HepG2 (cell line): Measurements from ENCODE around the gene LRRC74A. TPM values are rescaled to one million over a fixed set of nuclear protein-coding genes. Genes with fewer than 3 reads are reported as not detected.

Source experiments
- CEBPG ChIP-seq: IDR thresholded peaks from 2 replicates; pipeline ENCODE4 v1.6.1; 2016
- HDAC1 ChIP-seq: sonication (generic); formaldehyde crosslinking; IDR thresholded peaks from 2 replicates; pipeline ENCODE4 v1.5.1; 2020; ENCODE audit warnings: mild to moderate bottlenecking, missing genetic modification reagents
- KDM5A ChIP-seq: fragments of 200-600 bp; sonication (generic); IDR thresholded peaks from 2 replicates; pipeline ENCODE4 v1.7.0; 2018; ENCODE audit warnings: antibody characterized with exemption, mild to moderate bottlenecking, low read length, borderline replicate concordance
- ZNF296 ChIP-seq: sonication (generic); formaldehyde crosslinking; conservative IDR thresholded peaks from 2 replicates; pipeline ENCODE4 v1.5.0; 2020; ENCODE audit warnings: mild to moderate bottlenecking, missing genetic modification reagents
- ZNF598 ChIP-seq: sonication (generic); formaldehyde crosslinking; IDR thresholded peaks from 2 replicates; pipeline ENCODE4 v1.5.1; 2020; ENCODE audit warnings: mild to moderate bottlenecking, missing genetic modification reagents, borderline replicate concordance
- ZNF841 ChIP-seq: sonication (generic); formaldehyde crosslinking; IDR thresholded peaks from 2 replicates; pipeline ENCODE4 v1.8.1; 2023; ENCODE audit warnings: missing genetic modification reagents, borderline replicate concordance
- polyA plus RNA-seq, 8 experiments: library from polyadenylated mRNA; depleted of rRNA in 3 of 8; stranded (reverse) in 7 of 8; unstranded in 1 of 8; fragments of >200 nt; fragmentation: Illumina TruSeq in 4 of 8; extraction: Trizol in 4 of 8; gene quantifications; 2 replicates each; pipeline versions ENCODE4 v1.2.1 to v1.2.3, GENCODE V29; 2011 to 2016; ENCODE audit warnings: low read depth in 4 of 8, missing spikeins in 1 of 8, mixed read lengths in 1 of 8; ENCODE audit not compliant: insufficient read depth in 1 of 8
- total RNA-seq, 5 experiments: library from RNA; depleted of rRNA; stranded (reverse); fragments of >200 nt; fragmentation: Illumina TruSeq; extraction: Trizol; gene quantifications; 2 replicates each; pipeline ENCODE4 v1.2.3, GENCODE V29; 2016; ENCODE audit warnings: low read depth in 1 of 5
- TF ChIP-seq, protein P1 (sequence below), 2 experiments: sonication (generic) in 1 of 2; formaldehyde crosslinking in 1 of 2; IDR thresholded peaks; 2 replicates each; pipeline versions ENCODE4 v1.6.1 to v1.9.0; 2014 to 2022; ENCODE audit warnings: antibody characterized with exemption in 1 of 2, borderline replicate concordance in 1 of 2, inconsistent platforms in 1 of 2, low read depth in 1 of 2, missing genetic modification reagents in 1 of 2
- TF ChIP-seq, protein P2 (sequence below): sonication (generic); formaldehyde crosslinking; IDR thresholded peaks from 2 replicates; pipeline ENCODE4 v1.4.0; 2020; ENCODE audit warnings: mild to moderate bottlenecking, missing genetic modification reagents
- TF ChIP-seq, protein P3 (sequence below): IDR thresholded peaks from 2 replicates; pipeline ENCODE4 v1.4.0; 2020; ENCODE audit warnings: mild to moderate bottlenecking, missing genetic modification reagents

LRRC74A gene
- total and polyA plus RNA-seq, 2 of the 13 experiments (the other 11 are each of a cell fraction or from before 2014, with no cell fraction given) = not detected

DNA sequence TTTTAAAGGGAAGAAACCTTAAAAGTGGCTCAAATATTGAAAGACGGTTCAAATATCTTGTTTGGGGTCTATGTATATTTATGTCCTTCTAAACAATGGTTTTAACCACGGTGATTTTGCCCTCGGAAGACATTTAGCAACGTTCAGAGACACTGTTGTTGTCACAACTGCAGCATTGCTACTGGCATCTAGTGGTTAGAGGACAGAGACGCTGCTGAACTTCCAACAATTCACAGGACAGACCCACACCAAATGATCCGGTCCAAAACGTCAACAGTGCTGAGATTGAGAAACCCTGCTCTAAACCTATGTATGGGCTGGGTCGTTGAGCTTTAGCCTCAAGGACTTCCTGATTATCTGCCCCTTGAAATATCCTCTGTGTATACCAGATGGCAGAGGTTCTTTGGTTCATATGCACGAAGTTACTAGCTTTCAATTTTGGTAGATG, 15.2 kb upstream of the LRRC74A start (continued):
- TF ChIP-seq, protein P1, sequence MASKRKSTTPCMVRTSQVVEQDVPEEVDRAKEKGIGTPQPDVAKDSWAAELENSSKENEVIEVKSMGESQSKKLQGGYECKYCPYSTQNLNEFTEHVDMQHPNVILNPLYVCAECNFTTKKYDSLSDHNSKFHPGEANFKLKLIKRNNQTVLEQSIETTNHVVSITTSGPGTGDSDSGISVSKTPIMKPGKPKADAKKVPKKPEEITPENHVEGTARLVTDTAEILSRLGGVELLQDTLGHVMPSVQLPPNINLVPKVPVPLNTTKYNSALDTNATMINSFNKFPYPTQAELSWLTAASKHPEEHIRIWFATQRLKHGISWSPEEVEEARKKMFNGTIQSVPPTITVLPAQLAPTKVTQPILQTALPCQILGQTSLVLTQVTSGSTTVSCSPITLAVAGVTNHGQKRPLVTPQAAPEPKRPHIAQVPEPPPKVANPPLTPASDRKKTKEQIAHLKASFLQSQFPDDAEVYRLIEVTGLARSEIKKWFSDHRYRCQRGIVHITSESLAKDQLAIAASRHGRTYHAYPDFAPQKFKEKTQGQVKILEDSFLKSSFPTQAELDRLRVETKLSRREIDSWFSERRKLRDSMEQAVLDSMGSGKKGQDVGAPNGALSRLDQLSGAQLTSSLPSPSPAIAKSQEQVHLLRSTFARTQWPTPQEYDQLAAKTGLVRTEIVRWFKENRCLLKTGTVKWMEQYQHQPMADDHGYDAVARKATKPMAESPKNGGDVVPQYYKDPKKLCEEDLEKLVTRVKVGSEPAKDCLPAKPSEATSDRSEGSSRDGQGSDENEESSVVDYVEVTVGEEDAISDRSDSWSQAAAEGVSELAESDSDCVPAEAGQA (IDR thresholded peaks at IDR 0.05; ENCODE audit: low read depth) = no peak
- TF ChIP-seq, protein P1 (CRISPR knock-in tag; IDR thresholded peaks at IDR 0.05; ENCODE audit: borderline replicate concordance) = no peak
- no peak for TF ChIP-seq ZNF598 (CRISPR knock-in tag)
- TF ChIP-seq, protein P2, sequence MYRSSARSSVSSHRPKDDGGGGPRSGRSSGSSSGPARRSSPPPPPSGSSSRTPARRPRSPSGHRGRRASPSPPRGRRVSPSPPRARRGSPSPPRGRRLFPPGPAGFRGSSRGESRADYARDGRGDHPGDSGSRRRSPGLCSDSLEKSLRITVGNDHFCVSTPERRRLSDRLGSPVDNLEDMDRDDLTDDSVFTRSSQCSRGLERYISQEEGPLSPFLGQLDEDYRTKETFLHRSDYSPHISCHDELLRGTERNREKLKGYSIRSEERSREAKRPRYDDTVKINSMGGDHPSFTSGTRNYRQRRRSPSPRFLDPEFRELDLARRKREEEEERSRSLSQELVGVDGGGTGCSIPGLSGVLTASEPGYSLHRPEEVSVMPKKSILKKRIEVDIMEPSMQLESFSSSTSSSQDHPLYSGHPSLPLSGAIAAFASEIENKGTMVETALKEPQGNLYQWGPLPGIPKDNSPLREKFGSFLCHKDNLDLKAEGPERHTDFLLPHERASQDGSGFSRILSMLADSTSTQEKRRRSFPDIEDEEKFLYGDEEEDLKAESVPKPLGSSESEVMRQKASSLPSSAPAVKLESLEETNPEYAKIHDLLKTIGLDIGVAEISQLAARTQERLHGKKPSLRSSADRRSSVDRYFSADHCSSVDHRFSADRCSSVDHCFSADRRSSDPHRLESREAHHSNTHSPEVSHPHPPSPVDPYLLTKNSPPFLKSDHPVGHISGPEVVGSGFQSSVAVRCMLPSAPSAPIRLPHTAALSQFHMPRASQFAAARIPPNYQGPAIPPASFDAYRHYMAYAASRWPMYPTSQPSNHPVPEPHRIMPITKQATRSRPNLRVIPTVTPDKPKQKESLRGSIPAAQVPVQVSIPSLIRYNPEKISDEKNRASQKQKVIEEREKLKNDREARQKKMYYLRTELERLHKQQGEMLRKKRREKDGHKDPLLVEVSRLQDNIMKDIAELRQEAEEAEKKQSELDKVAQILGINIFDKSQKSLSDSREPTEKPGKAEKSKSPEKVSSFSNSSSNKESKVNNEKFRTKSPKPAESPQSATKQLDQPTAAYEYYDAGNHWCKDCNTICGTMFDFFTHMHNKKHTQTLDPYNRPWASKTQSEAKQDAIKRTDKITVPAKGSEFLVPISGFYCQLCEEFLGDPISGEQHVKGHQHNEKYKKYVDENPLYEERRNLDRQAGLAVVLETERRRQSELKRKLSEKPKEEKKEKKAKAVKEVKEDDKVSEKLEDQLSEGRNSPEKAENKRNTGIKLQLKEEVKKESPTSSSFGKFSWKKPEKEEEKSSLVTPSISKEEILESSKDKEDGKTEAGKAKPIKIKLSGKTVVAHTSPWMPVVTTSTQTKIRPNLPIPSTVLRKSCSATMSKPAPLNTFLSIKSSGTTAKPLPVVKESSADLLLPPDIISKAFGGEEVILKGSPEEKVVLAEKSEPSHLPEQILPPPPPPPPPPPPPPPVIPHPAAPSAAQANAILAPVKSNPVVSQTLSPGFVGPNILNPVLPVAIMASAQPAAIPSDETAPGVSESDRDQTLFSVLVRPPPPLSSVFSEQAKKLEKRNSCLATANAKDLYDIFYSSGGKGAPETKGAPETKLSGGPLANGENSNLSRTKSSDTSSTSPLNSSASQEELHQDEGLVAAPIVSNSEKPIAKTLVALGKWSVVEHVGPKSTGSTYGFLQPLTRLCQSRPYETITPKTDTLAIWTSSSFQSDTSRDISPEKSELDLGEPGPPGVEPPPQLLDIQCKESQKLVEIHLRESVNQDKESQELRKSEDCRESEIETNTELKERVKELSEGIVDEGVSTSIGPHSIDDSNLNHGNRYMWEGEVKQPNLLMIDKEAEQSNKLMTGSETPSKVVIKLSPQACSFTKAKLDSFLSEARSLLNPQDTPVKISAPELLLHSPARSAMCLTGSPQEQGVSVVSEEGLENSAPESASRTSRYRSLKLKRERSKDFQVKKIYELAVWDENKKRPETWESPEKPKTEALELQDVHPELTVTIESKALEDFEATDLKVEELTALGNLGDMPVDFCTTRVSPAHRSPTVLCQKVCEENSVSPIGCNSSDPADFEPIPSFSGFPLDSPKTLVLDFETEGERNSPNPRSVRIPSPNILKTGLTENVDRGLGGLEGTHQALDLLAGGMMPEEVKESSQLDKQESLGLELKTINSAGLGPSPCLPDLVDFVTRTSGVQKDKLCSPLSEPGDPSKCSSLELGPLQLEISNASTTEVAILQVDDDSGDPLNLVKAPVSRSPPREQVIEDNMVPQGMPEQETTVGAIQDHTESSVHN = no peak
- TF ChIP-seq ZNF296 = no peak
- TF ChIP-seq CEBPG = peak; percentile 73
- TF ChIP-seq ZNF841 = no peak
- TF ChIP-seq, protein P3, sequence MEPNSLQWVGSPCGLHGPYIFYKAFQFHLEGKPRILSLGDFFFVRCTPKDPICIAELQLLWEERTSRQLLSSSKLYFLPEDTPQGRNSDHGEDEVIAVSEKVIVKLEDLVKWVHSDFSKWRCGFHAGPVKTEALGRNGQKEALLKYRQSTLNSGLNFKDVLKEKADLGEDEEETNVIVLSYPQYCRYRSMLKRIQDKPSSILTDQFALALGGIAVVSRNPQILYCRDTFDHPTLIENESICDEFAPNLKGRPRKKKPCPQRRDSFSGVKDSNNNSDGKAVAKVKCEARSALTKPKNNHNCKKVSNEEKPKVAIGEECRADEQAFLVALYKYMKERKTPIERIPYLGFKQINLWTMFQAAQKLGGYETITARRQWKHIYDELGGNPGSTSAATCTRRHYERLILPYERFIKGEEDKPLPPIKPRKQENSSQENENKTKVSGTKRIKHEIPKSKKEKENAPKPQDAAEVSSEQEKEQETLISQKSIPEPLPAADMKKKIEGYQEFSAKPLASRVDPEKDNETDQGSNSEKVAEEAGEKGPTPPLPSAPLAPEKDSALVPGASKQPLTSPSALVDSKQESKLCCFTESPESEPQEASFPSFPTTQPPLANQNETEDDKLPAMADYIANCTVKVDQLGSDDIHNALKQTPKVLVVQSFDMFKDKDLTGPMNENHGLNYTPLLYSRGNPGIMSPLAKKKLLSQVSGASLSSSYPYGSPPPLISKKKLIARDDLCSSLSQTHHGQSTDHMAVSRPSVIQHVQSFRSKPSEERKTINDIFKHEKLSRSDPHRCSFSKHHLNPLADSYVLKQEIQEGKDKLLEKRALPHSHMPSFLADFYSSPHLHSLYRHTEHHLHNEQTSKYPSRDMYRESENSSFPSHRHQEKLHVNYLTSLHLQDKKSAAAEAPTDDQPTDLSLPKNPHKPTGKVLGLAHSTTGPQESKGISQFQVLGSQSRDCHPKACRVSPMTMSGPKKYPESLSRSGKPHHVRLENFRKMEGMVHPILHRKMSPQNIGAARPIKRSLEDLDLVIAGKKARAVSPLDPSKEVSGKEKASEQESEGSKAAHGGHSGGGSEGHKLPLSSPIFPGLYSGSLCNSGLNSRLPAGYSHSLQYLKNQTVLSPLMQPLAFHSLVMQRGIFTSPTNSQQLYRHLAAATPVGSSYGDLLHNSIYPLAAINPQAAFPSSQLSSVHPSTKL (CRISPR knock-in tag) = no peak
- TF ChIP-seq KDM5A = no peak
- no peak for TF ChIP-seq HDAC1 (CRISPR knock-in tag)
